H9 (cell line): ENCODE results near the gene HTR1B. TPM values are rescaled to one million over a fixed set of nuclear protein-coding genes. Genes with fewer than 3 reads are reported as not detected.

Experiments used
- DNase-seq: peaks from one replicate; pipeline ENCODE4 v3.0.0-alpha.2; 2017
- H2AFZ ChIP-seq: one replicate; pipeline ENCODE4 v1.6.1; 2013; ENCODE audit warnings: mild to moderate bottlenecking, low read length, control low read depth, moderate library complexity
- H2AK5ac ChIP-seq: 2 replicates; pipeline ENCODE4 v1.6.1; 2013; ENCODE audit warnings: low read length, control low read depth, mixed read lengths; ENCODE audit not compliant: insufficient read length
- H2BK120ac ChIP-seq: one replicate; pipeline ENCODE4 v1.6.1; 2013; ENCODE audit warnings: low read depth, mild to moderate bottlenecking, low read length, control low read depth, inconsistent platforms; ENCODE audit not compliant: poor library complexity, severe bottlenecking
- H2BK12ac ChIP-seq: 2 replicates; pipeline ENCODE4 v1.6.1; 2013; ENCODE audit warnings: low read length, control low read depth, mixed read lengths, low read depth; ENCODE audit not compliant: insufficient read length
- H2BK15ac ChIP-seq: 2 replicates; pipeline ENCODE4 v1.6.1; 2013; ENCODE audit warnings: low read depth, low read length, control low read depth
- H2BK20ac ChIP-seq: one replicate; pipeline ENCODE4 v1.6.1; 2013; ENCODE audit warnings: low read depth, mild to moderate bottlenecking, low read length, control low read depth, inconsistent platforms; ENCODE audit not compliant: poor library complexity, severe bottlenecking
- H2BK5ac ChIP-seq: 2 replicates; pipeline ENCODE4 v1.6.1; 2013; ENCODE audit warnings: low read length, control low read depth, mixed read lengths; ENCODE audit not compliant: insufficient read length
- H3K14ac ChIP-seq: 2 replicates; pipeline ENCODE4 v1.6.1; 2013; ENCODE audit warnings: low read length, control low read depth; ENCODE audit not compliant: insufficient read depth
- H3K18ac ChIP-seq: 2 replicates; pipeline ENCODE4 v1.6.1; 2013; ENCODE audit warnings: low read depth, mild to moderate bottlenecking, mixed read lengths, low read length, control low read depth; ENCODE audit not compliant: insufficient read length
- H3K23ac ChIP-seq: 2 replicates; pipeline ENCODE4 v1.6.1; 2013; ENCODE audit warnings: low read length, control low read depth, mixed read lengths, low read depth; ENCODE audit not compliant: insufficient read length
- H3K23me2 ChIP-seq: 2 replicates; pipeline ENCODE4 v1.6.1; 2013; ENCODE audit warnings: low read depth, mild to moderate bottlenecking, mixed read lengths, low read length, control low read depth; ENCODE audit not compliant: insufficient read length, poor library complexity, severe bottlenecking
- H3K27ac ChIP-seq: 2 replicates; pipeline ENCODE4 v1.5.1; 2013; ENCODE audit warnings: low read length, control low read depth, mixed read lengths, low read depth; ENCODE audit not compliant: insufficient read length
- H3K27me3 ChIP-seq: 2 replicates; pipeline ENCODE4 v1.6.1; 2013; ENCODE audit warnings: low read length, control low read depth, inconsistent platforms; ENCODE audit not compliant: insufficient read depth
- H3K4ac ChIP-seq: 2 replicates; pipeline ENCODE4 v1.6.1; 2013; ENCODE audit warnings: low read depth, mild to moderate bottlenecking, control low read depth, inconsistent platforms, low read length, moderate library complexity
- H3K4me1 ChIP-seq: 2 replicates; pipeline ENCODE4 v1.6.1; 2013; ENCODE audit warnings: low read length, control low read depth, inconsistent platforms; ENCODE audit not compliant: insufficient read depth
- H3K4me2 ChIP-seq: 2 replicates; pipeline ENCODE4 v1.6.1; 2013; ENCODE audit warnings: low read length, control low read depth, mixed read lengths; ENCODE audit not compliant: insufficient read length, insufficient read depth
- H3K56ac ChIP-seq: 2 replicates; pipeline ENCODE4 v1.6.1; 2013; ENCODE audit warnings: low read depth, mild to moderate bottlenecking, mixed read lengths, low read length, control low read depth; ENCODE audit not compliant: insufficient read length
- H3K79me1 ChIP-seq: 2 replicates; pipeline ENCODE4 v1.6.1; 2013; ENCODE audit warnings: low read depth, mild to moderate bottlenecking, moderate library complexity, low read length, control low read depth, inconsistent platforms; ENCODE audit not compliant: insufficient read depth, poor library complexity, severe bottlenecking
- H3K79me2 ChIP-seq: 2 replicates; pipeline ENCODE4 v1.6.1; 2013; ENCODE audit warnings: low read length, control low read depth, inconsistent platforms; ENCODE audit not compliant: insufficient read depth
- H3K9ac ChIP-seq: 2 replicates; pipeline ENCODE4 v1.6.1; 2013; ENCODE audit warnings: low read length, control low read depth, mixed read lengths; ENCODE audit not compliant: insufficient read length; ENCODE audit errors: extremely low read depth
- H3K9me3 ChIP-seq: one replicate; pipeline ENCODE4 v1.6.1; 2013; ENCODE audit warnings: low read depth, low read length, inconsistent platforms; ENCODE audit not compliant: control insufficient read depth
- H3T11ph ChIP-seq: one replicate; pipeline ENCODE4 v1.6.1; 2013; ENCODE audit warnings: mild to moderate bottlenecking, low read length, control low read depth, inconsistent platforms
- H4K20me1 ChIP-seq: one replicate; pipeline ENCODE4 v1.6.1; 2013; ENCODE audit not compliant: control insufficient read depth, insufficient read length, insufficient read depth
- H4K5ac ChIP-seq: 2 replicates; pipeline ENCODE4 v1.6.1; 2013; ENCODE audit warnings: low read depth, mild to moderate bottlenecking, mixed read lengths, low read length, control low read depth; ENCODE audit not compliant: insufficient read length
- H4K8ac ChIP-seq: replicated peaks from 2 replicates; pipeline ENCODE4 v1.6.1; 2013; ENCODE audit warnings: low read length, control low read depth, mixed read lengths, low read depth; ENCODE audit not compliant: insufficient read length
- H4K91ac ChIP-seq: 2 replicates; pipeline ENCODE4 v1.6.1; 2013; ENCODE audit warnings: low read depth, mild to moderate bottlenecking, moderate library complexity, mixed read lengths, low read length, control low read depth; ENCODE audit not compliant: insufficient read length
- H3K27ac Mint-ChIP-seq, 3 experiments: 2 replicates in 2 of 3; 3 replicates in 1 of 3; pipeline ENCODE4 v1.8.0; 2020 to 2021; ENCODE audit warnings: mixed read lengths in 3 of 3, mild to moderate bottlenecking in 1 of 3, moderate library complexity in 1 of 3
- H3K27me3 Mint-ChIP-seq: 2 replicates; pipeline ENCODE4 v1.8.0; 2021; ENCODE audit warnings: low read depth, mild to moderate bottlenecking, moderate library complexity, mixed read lengths
- H3K36me3 Mint-ChIP-seq, 3 experiments: 2 replicates in 2 of 3; 3 replicates in 1 of 3; pipeline ENCODE4 v1.8.0; 2020 to 2021; ENCODE audit warnings: low read depth in 3 of 3, mixed read lengths in 3 of 3; ENCODE audit not compliant: insufficient read depth in 1 of 3
- H3K4me1 Mint-ChIP-seq, 2 experiments: 2 replicates each; pipeline ENCODE4 v1.8.0; 2020; ENCODE audit warnings: mixed read lengths in 2 of 2
- H3K4me3 Mint-ChIP-seq, 2 experiments: 2 replicates in 1 of 2; 3 replicates in 1 of 2; pipeline ENCODE4 v1.8.0; 2020 to 2021; ENCODE audit warnings: mild to moderate bottlenecking in 2 of 2, mixed read lengths in 2 of 2, moderate library complexity in 1 of 2
- H3K9me3 Mint-ChIP-seq, 2 experiments: 2 replicates in 1 of 2; 3 replicates in 1 of 2; pipeline ENCODE4 v1.8.0; 2020; ENCODE audit warnings: mild to moderate bottlenecking in 2 of 2, mixed read lengths in 2 of 2, moderate library complexity in 1 of 2
- WGBS: extraction: QIAGEN DNeasy Blood & Tissue Kit; methylation state at CpG from one replicate; pipeline ENCODE4 v1.1.7; 2013; ENCODE audit warnings: missing lambda C conversion rate, low lambda C conversion rate, mixed read lengths; ENCODE audit not compliant: insufficient read length; ENCODE audit errors: extremely low coverage; 5-methylcytosine and 5-hydroxymethylcytosine counted together
- total RNA-seq: library from RNA; stranded (reverse); gene quantifications from 2 replicates; pipeline ENCODE4 v1.2.1, GENCODE V29; 2021
- TF ChIP-seq, protein P1 (sequence below): fragments of 200-600 bp; sonication (generic); conservative IDR thresholded peaks from 3 replicates; pipeline ENCODE4 v1.8.0; 2021; ENCODE audit warnings: antibody characterized with exemption, mild to moderate bottlenecking

Gene HTR1B
- total RNA-seq, 1 experiment from 2014 or later = 0.83 TPM

DNA sequence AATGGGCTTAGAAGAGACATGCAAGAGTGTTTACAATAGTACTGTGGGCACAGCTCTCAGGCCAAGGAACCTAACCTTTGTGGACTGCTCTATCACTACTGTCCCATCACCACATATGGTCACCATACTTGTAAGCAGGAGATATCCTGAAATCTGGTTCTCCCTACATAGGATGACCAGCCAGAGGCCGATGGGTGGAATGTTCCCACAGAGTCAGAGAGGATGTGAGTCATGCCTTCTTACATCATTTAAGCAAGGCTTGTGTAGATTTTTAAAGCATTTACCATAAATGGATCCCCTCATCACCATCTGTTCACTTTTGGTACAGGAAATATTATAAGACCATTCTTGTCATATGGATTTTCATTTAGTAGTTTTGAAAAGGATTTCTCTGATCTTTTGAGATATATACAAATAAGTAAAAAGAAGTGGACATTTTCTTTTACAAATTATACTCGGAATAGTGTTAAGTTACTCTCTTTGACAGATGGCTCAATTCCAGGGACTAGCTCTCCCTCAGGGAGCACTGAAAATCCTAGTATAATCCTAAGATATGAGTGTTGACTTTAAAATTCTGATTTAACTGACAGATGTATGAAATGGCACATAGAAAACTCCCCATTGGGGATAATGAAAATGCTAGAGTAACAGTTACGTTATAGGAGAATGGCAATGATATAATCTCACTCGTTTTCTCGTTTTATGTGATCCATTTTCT lies 6.6 kb downstream of the HTR1B start:
- no peak overlapping the region for H3K23ac ChIP-seq
- H3K4me1 Mint-ChIP-seq = peaks cover 37 to 42% of the 10 kb centered on the region in 2 experiments
- no peak overlapping the region for H3K4me3 Mint-ChIP-seq
- no peaks in the 10 kb centered on the region for H3K27me3 ChIP-seq
- H2BK15ac ChIP-seq = no peak overlapping the region
- H3K36me3 Mint-ChIP-seq = no peaks in the 10 kb centered on the region
- no peak overlapping the region for H3K56ac ChIP-seq
- no peak overlapping the region for H2BK12ac ChIP-seq
- H3K4ac ChIP-seq = no peak overlapping the region
- H3K18ac ChIP-seq = peak overlapping the region; percentile 44
- peak; percentile 40 for DNase-seq
- no peaks in the 10 kb centered on the region for H3K79me1 ChIP-seq
- H3T11ph ChIP-seq = no peak overlapping the region
- no peak overlapping the region for H4K5ac ChIP-seq
- H3K9me3 Mint-ChIP-seq = no peaks in the 10 kb centered on the region
- no peak overlapping the region for H2BK120ac ChIP-seq
- peaks cover 6% of the 10 kb centered on the region; the same call in 1 of the 2 replicates for H3K4me1 ChIP-seq
- TF ChIP-seq, protein P1, sequence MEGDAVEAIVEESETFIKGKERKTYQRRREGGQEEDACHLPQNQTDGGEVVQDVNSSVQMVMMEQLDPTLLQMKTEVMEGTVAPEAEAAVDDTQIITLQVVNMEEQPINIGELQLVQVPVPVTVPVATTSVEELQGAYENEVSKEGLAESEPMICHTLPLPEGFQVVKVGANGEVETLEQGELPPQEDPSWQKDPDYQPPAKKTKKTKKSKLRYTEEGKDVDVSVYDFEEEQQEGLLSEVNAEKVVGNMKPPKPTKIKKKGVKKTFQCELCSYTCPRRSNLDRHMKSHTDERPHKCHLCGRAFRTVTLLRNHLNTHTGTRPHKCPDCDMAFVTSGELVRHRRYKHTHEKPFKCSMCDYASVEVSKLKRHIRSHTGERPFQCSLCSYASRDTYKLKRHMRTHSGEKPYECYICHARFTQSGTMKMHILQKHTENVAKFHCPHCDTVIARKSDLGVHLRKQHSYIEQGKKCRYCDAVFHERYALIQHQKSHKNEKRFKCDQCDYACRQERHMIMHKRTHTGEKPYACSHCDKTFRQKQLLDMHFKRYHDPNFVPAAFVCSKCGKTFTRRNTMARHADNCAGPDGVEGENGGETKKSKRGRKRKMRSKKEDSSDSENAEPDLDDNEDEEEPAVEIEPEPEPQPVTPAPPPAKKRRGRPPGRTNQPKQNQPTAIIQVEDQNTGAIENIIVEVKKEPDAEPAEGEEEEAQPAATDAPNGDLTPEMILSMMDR = no peak
- no peak overlapping the region for H4K91ac ChIP-seq
- no peak overlapping the region for H2AFZ ChIP-seq
- no peak overlapping the region for H2AK5ac ChIP-seq
- H2BK5ac ChIP-seq = no peak overlapping the region
- H3K79me2 ChIP-seq = no peaks in the 10 kb centered on the region
- WGBS = no CpG with 5 or more reads among the region's 5 CpGs
- H3K27me3 Mint-ChIP-seq = peaks cover 3% of the 10 kb centered on the region
- no peak overlapping the region for H2BK20ac ChIP-seq
- H3K14ac ChIP-seq = no peak overlapping the region
- 0 out of 7 replicates have a peak overlapping the region, but pooled peaks of 1 of the 3 experiments have one; percentile 58 for H3K27ac Mint-ChIP-seq
- H3K4me2 ChIP-seq = no peak overlapping the region
- no peak overlapping the region for H3K9ac ChIP-seq
- no peak overlapping the region for H3K27ac ChIP-seq
- no peak overlapping the region for H4K8ac ChIP-seq
- H4K20me1 ChIP-seq = no peaks in the 10 kb centered on the region
- H3K9me3 ChIP-seq = no peaks in the 10 kb centered on the region
- no peaks in the 10 kb centered on the region for H3K23me2 ChIP-seq
